Smooth muscle cell (in vitro differentiated cells): ENCODE data around the gene TGFB3. TPM values are rescaled to one million over a fixed set of nuclear protein-coding genes. Genes with fewer than 3 reads are reported as not detected.

ENCODE experiments used
- DNase-seq: peaks from one replicate; lab custom pipeline; 2025; ENCODE audit not compliant: unreplicated experiment; lab: John Stamatoyannopoulos, UW
- H2AFZ ChIP-seq: fragments of 200-600 bp; sonication (generic); 2 replicates; pipeline ENCODE4 v1.6.0; 2016; ENCODE audit warnings: antibody characterized with exemption, low read depth, mild to moderate bottlenecking
- H3F3A ChIP-seq: fragments of 200-600 bp; sonication (generic); 2 replicates; pipeline ENCODE4 v1.6.0; 2017; ENCODE audit warnings: antibody characterized with exemption, low read depth
- H3K27ac ChIP-seq: fragments of 200-600 bp; sonication (generic); 2 replicates; pipeline ENCODE4 v1.5.1; 2016; ENCODE audit warnings: low read depth, mild to moderate bottlenecking
- H3K27me3 ChIP-seq: fragments of 200-600 bp; sonication (generic); 2 replicates; pipeline ENCODE4 v1.6.1; 2016; ENCODE audit warnings: low read depth, mild to moderate bottlenecking
- H3K36me3 ChIP-seq: fragments of 200-600 bp; sonication (generic); 2 replicates; pipeline ENCODE4 v1.5.1; 2016; ENCODE audit warnings: low read depth
- H3K4me1 ChIP-seq: fragments of 200-600 bp; sonication (generic); 2 replicates; pipeline ENCODE4 v1.5.1; 2016; ENCODE audit warnings: low read depth
- H3K4me2 ChIP-seq: fragments of 200-600 bp; sonication (generic); 2 replicates; pipeline ENCODE4 v1.6.0; 2016; ENCODE audit warnings: mild to moderate bottlenecking
- H3K4me3 ChIP-seq: fragments of 200-600 bp; sonication (generic); 2 replicates; pipeline ENCODE4 v1.5.1; 2016; ENCODE audit warnings: mild to moderate bottlenecking
- H3K79me2 ChIP-seq: fragments of 200-600 bp; sonication (generic); 2 replicates; pipeline ENCODE4 v1.6.0; 2016; ENCODE audit warnings: low read depth, mild to moderate bottlenecking
- H3K9ac ChIP-seq: fragments of 200-600 bp; sonication (generic); 2 replicates; pipeline ENCODE4 v1.6.0; 2016; ENCODE audit warnings: low read depth
- H3K9me3 ChIP-seq: fragments of 200-600 bp; sonication (generic); replicated peaks from 2 replicates; pipeline ENCODE4 v1.5.1; 2016; ENCODE audit warnings: low read depth
- H4K20me1 ChIP-seq: fragments of 200-600 bp; sonication (generic); 2 replicates; pipeline ENCODE4 v1.6.0; 2016; ENCODE audit warnings: low read depth
- WGBS: methylation state at CpG from one replicate; pipeline ENCODE4 v1.1.7; 2016; ENCODE audit warnings: low lambda C conversion rate; 5-methylcytosine and 5-hydroxymethylcytosine counted together
- polyA plus RNA-seq: library from polyadenylated mRNA; unstranded; fragments of >200 nt; fragmentation: Nextera tagmentation; extraction: Ambion mirVana; gene quantifications from 2 replicates; pipeline ENCODE4 v1.2.1, GENCODE V29; 2016
- total RNA-seq: library from RNA; depleted of rRNA; stranded (reverse); fragments of >200 nt; gene quantifications from 2 replicates; pipeline ENCODE4 v1.2.3, GENCODE V29; 2014
- TF ChIP-seq, protein P1 (sequence below): fragments of 200-600 bp; sonication (generic); IDR thresholded peaks from 2 replicates; pipeline ENCODE4 v1.5.1; 2017; ENCODE audit warnings: borderline replicate concordance, mild to moderate bottlenecking, antibody characterized with exemption; ENCODE audit not compliant: insufficient read depth, poor library complexity, severe bottlenecking

The TGFB3 gene
- total and polyA plus RNA-seq, 2 experiments from 2014 or later: 63.4 to 103 TPM

DNA sequence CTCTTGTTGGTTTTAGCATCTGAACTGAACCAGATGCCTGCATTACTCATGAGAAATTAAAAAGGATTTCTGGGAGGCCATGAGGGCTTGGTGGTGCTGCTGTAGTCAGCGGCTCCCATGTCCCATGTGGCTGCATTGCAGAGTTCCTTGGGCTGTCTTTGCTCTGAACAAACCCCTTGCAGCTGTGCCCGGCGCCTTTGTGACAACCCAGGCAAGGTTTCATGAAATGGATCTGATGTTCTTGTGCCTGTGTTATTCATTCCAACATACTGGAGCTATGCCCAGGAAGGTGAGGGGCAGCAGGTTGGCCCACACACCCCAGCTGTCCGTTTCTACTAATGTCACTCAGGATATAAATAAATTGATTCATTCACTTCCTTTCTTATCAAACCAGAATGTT lies 40.8 kb downstream of the TGFB3 start:
- TF ChIP-seq, protein P1, sequence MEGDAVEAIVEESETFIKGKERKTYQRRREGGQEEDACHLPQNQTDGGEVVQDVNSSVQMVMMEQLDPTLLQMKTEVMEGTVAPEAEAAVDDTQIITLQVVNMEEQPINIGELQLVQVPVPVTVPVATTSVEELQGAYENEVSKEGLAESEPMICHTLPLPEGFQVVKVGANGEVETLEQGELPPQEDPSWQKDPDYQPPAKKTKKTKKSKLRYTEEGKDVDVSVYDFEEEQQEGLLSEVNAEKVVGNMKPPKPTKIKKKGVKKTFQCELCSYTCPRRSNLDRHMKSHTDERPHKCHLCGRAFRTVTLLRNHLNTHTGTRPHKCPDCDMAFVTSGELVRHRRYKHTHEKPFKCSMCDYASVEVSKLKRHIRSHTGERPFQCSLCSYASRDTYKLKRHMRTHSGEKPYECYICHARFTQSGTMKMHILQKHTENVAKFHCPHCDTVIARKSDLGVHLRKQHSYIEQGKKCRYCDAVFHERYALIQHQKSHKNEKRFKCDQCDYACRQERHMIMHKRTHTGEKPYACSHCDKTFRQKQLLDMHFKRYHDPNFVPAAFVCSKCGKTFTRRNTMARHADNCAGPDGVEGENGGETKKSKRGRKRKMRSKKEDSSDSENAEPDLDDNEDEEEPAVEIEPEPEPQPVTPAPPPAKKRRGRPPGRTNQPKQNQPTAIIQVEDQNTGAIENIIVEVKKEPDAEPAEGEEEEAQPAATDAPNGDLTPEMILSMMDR: no peak
- DNase-seq: no peak
- H2AFZ ChIP-seq: no peak overlapping the region

DNA sequence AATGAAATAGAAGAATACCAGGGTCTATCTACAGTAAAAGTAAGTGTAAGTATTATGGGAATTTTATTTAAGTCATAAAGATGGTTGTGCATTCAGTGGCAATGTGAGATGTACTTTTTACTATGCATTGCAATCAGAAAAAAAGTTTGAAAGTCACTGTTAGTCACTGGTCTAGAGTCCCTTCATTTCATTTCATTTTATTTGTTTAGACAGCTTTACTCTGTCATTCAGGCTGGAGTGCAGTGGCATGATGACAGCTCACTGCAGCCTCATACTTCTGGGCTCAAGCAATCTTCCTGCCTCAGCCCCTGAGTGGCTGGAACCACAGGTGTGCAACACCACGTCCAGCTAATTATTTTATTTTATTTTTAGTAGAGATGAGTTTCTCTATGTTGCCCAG lies 42.6 kb downstream of the TGFB3 start:
- TF ChIP-seq, protein P1: no peak
- no peaks in the 10 kb centered on the region for H3K27me3 ChIP-seq
- no peaks in the 10 kb centered on the region for H3K36me3 ChIP-seq
- H3K9me3 ChIP-seq: no peaks in the 10 kb centered on the region
- H3K4me2 ChIP-seq: no peak overlapping the region
- H4K20me1 ChIP-seq: no peaks in the 10 kb centered on the region
- H3F3A ChIP-seq: no peaks in the 10 kb centered on the region
- H3K79me2 ChIP-seq: no peaks in the 10 kb centered on the region
- no peak overlapping the region for H3K27ac ChIP-seq
- H2AFZ ChIP-seq: no peak overlapping the region
- no peak overlapping the region for H3K4me3 ChIP-seq
- 91% methylated on average over 1 of the region's 1 CpG for WGBS
- no peak for DNase-seq
- peaks cover 3% of the 10 kb centered on the region for H3K4me1 ChIP-seq
- no peak overlapping the region for H3K9ac ChIP-seq

More for the DNA sequence above, 40.8 kb downstream of the TGFB3 start:
- Histone ChIP-seq H3K79me2 (no peaks in the 10 kb centered on the region), H3K4me1 (peaks cover 3% of the 10 kb centered on the region), H3K27me3 (no peaks in the 10 kb centered on the region), H3K27ac (peak overlapping the region; percentile 27), H3K9me3 (no peaks in the 10 kb centered on the region), H3K4me2 (no peak overlapping the region), H3K9ac (no peak overlapping the region), H3F3A (no peaks in the 10 kb centered on the region), H3K36me3 (no peaks in the 10 kb centered on the region), H4K20me1 (no peaks in the 10 kb centered on the region), H3K4me3 (no peak overlapping the region)
- 65% methylated on average over 4 of the region's 4 CpGs for WGBS

DNA sequence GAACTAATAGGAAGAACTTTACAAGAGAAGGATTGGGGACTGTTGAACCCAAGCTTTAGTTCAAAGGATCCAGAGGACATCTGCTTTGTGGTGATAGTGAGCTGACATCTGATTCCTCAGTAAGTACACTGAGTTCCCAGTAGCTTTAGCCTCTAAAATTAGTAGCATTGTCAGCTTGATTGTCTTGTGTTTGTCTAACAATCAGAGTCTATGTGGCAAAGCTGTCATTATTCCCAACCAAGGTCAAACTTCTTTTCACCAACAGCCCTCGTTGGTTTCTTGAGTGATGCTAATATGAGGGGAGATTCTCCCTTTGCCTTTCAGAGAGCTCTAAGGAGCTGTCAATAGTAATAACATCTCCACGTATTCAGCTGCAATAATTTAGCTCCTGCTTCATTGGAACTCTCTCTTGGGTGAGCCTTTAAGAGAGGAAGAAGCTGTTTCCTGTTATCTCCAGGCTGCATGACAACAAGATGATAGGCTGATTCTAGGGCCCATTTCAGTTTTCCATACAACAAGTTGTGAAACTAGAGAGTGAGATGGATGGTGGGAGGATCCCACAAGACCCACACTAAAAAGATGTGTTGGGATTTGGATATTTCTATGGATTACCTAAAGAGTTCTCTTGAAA lies 46.7 kb downstream of the TGFB3 start:
- no peaks in the 10 kb centered on the region for H3K27me3 ChIP-seq
- no peaks in the 10 kb centered on the region for H3K4me1 ChIP-seq
- peak overlapping the region; percentile 11 for H3K4me2 ChIP-seq
- TF ChIP-seq, protein P1: no peak
- no peak overlapping the region for H3K27ac ChIP-seq
- H3F3A ChIP-seq: no peaks in the 10 kb centered on the region
- H3K4me3 ChIP-seq: no peak overlapping the region
- H3K79me2 ChIP-seq: no peaks in the 10 kb centered on the region
- no peaks in the 10 kb centered on the region for H3K9me3 ChIP-seq
- H2AFZ ChIP-seq: no peak overlapping the region
- WGBS: 25% methylated on average over 2 of the region's 2 CpGs
- H4K20me1 ChIP-seq: no peaks in the 10 kb centered on the region
- no peaks in the 10 kb centered on the region for H3K36me3 ChIP-seq
- no peak overlapping the region for H3K9ac ChIP-seq
- DNase-seq: no peak

DNA sequence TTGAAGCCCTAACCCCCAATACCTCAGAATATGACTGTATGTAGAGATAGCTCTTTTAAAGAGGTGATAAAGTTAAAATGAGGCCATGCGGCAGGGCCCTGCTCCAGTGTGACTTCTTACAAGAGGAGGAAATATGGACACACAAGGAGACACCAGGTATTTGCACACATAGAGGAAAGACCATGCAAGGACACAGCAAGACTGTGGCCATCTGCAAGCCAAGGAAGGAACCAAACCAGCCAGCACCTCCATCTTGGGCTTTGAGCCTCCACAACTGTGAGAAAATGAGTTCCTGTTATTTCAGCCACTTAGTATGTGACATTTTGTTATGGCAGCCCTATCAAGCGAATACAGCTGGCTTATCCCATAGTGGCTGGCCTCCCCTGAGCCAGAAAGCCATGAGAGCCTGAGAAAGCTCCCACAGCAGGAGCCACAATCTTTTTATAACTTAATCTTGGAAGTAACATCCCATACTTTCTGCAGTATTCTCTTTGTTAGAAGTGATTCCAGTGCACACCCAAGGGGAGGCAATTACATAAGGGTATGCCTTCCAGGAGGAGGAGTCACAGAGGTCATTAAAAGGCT lies 48.0 kb downstream of the TGFB3 start:
- Histone ChIP-seq H3K27me3 (no peaks in the 10 kb centered on the region), H3K4me2 (no peak overlapping the region), H3K4me1 (no peaks in the 10 kb centered on the region), H3K9me3 (no peaks in the 10 kb centered on the region), H4K20me1 (no peaks in the 10 kb centered on the region), H3K36me3 (no peaks in the 10 kb centered on the region), H3K27ac (no peak overlapping the region), H2AFZ (no peak overlapping the region), H3K79me2 (no peaks in the 10 kb centered on the region), H3K4me3 (no peak overlapping the region), H3F3A (no peaks in the 10 kb centered on the region), H3K9ac (no peak overlapping the region)
- TF ChIP-seq, protein P1: no peak
- DNase-seq: no peak
- 66% methylated on average over 2 of the region's 2 CpGs for WGBS
